Measurements from ENCODE around the gene MARK2.

Gene MARK2

DNA sequence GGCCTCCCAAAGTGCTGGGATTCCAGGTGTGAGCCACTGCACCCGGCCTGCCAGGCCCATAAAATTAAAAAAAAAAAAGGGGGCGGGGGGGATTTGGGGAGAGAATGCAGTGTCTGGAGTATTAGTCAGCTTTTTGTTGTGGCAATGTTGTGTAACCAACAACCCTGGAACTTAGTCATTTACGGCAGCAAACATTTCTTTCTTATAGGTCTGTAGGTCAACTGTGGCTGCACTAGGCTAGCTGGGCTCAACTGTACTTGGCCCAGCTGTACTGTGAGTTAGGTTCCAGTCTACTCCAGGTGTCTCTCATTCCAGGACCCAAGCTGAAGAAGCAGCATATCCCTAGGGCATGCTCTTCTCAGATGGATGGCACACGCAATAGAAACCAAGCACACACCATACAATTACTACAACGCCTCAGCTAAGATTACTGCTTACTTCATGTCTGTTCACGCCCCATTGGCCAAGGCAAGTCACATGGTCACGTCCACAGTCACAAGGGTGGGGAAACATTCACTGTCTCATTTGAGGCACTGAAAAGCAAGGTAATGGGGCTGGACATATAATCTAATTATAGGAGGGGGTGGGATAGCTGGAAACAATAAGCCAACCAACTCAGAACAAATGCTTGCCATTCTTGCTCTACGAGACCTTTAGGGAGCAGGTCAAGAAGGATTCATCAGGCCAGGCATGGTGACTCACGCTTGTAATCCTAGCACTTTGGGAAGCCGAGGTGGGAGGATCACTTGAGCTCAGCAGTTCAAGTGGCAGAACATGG is 36.1 kb upstream of the MARK2 start:
- TF ChIP-seq TEAD4 (IDR thresholded peaks at IDR 0.05), result peak; percentile 42; the same call in 1 of the 2 replicates
- TF ChIP-seq TAF1 (IDR thresholded peaks at IDR 0.05; ENCODE audit: low read depth), result no peak
- no peak for TF ChIP-seq EP300 (IDR thresholded peaks at IDR 0.05; ENCODE audit: borderline replicate concordance)
- TF ChIP-seq, protein P1, sequence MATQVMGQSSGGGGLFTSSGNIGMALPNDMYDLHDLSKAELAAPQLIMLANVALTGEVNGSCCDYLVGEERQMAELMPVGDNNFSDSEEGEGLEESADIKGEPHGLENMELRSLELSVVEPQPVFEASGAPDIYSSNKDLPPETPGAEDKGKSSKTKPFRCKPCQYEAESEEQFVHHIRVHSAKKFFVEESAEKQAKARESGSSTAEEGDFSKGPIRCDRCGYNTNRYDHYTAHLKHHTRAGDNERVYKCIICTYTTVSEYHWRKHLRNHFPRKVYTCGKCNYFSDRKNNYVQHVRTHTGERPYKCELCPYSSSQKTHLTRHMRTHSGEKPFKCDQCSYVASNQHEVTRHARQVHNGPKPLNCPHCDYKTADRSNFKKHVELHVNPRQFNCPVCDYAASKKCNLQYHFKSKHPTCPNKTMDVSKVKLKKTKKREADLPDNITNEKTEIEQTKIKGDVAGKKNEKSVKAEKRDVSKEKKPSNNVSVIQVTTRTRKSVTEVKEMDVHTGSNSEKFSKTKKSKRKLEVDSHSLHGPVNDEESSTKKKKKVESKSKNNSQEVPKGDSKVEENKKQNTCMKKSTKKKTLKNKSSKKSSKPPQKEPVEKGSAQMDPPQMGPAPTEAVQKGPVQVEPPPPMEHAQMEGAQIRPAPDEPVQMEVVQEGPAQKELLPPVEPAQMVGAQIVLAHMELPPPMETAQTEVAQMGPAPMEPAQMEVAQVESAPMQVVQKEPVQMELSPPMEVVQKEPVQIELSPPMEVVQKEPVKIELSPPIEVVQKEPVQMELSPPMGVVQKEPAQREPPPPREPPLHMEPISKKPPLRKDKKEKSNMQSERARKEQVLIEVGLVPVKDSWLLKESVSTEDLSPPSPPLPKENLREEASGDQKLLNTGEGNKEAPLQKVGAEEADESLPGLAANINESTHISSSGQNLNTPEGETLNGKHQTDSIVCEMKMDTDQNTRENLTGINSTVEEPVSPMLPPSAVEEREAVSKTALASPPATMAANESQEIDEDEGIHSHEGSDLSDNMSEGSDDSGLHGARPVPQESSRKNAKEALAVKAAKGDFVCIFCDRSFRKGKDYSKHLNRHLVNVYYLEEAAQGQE (IDR thresholded peaks at IDR 0.05; ENCODE audit: low read depth), result no peak
- TF ChIP-seq FOXM1 (IDR thresholded peaks at IDR 0.05; ENCODE audit: borderline replicate concordance, low read depth), result no peak
- TF ChIP-seq, protein P2, sequence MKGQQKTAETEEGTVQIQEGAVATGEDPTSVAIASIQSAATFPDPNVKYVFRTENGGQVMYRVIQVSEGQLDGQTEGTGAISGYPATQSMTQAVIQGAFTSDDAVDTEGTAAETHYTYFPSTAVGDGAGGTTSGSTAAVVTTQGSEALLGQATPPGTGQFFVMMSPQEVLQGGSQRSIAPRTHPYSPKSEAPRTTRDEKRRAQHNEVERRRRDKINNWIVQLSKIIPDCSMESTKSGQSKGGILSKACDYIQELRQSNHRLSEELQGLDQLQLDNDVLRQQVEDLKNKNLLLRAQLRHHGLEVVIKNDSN (IDR thresholded peaks at IDR 0.05), result peak; percentile 93
- TF ChIP-seq, protein P3, sequence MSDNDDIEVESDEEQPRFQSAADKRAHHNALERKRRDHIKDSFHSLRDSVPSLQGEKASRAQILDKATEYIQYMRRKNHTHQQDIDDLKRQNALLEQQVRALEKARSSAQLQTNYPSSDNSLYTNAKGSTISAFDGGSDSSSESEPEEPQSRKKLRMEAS (IDR thresholded peaks at IDR 0.05), result peak; percentile 77
- no peak for TF ChIP-seq TCF12 (IDR thresholded peaks at IDR 0.05; ENCODE audit: low read depth)

GRCh38 chr11:63804259-63804658 is 34.7 kb upstream of the MARK2 start:
- TF ChIP-seq, protein P2 (IDR thresholded peaks at IDR 0.05), result peak; percentile 42; the same call in 1 of the 2 replicates
- no peak for TF ChIP-seq NFIC (IDR thresholded peaks at IDR 0.05)
- no peak for TF ChIP-seq TEAD4 (IDR thresholded peaks at IDR 0.05)
- TF ChIP-seq, protein P3 (IDR thresholded peaks at IDR 0.05), result peak; percentile 77
- TF ChIP-seq FOXM1 (IDR thresholded peaks at IDR 0.05; ENCODE audit: borderline replicate concordance, low read depth), result no peak

DNA sequence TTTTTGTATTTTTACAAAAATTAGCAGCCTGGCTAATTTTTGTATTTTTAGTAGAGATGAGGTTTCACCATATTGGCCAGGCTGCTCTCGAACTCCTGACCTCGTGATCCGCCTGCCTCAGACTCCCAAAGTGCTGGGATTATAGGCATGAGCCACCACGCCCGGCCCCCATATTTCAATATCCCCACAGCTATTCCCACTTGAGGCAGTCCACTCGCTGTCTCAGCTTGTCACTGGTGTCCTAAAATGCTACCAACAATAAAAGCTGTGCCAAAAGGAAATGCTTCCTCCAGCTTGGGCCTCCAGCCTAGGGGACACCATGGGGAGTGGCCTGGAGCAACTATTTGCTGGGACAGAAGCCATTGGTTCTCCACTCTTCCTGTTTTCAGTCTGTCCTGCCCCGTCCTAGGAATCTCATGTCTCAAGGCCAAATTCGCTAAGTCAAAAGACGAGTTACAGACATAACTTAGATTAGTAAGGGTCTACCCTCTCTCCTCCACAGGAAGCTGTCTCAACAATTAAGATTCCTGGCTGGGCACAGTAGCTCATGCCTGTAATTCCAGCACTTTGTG is 33.0 kb upstream of the MARK2 start:
- TF ChIP-seq EP300 (IDR thresholded peaks at IDR 0.05; ENCODE audit: borderline replicate concordance) (no peak), EGR1 (IDR thresholded peaks at IDR 0.05) (no peak), FOXM1 (IDR thresholded peaks at IDR 0.05; ENCODE audit: borderline replicate concordance, low read depth) (no peak), RAD21 (IDR thresholded peaks at IDR 0.05; ENCODE audit: low read depth) (no peak), CEBPB (IDR thresholded peaks at IDR 0.05) (no peak)
- TF ChIP-seq, protein P2 (IDR thresholded peaks at IDR 0.05), result no peak

GRCh38 chr11:63811522-63811921 is 27.4 kb upstream of the MARK2 start:
- TF ChIP-seq NFIC (IDR thresholded peaks at IDR 0.05) (no peak), TAF1 (IDR thresholded peaks at IDR 0.05; ENCODE audit: low read depth) (no peak), EP300 (IDR thresholded peaks at IDR 0.05; ENCODE audit: borderline replicate concordance) (no peak), FOXM1 (IDR thresholded peaks at IDR 0.05; ENCODE audit: borderline replicate concordance, low read depth) (no peak)

- TF ChIP-seq RAD21 (IDR thresholded peaks at IDR 0.05; ENCODE audit: low read depth) (no peak), TCF12 (IDR thresholded peaks at IDR 0.05; ENCODE audit: low read depth) (peak; percentile 21; the same call in 1 of the 2 replicates), TEAD4 (IDR thresholded peaks at IDR 0.05) (no peak), EGR1 (IDR thresholded peaks at IDR 0.05) (no peak), TAF1 (IDR thresholded peaks at IDR 0.05; ENCODE audit: low read depth) (no peak)
- TF ChIP-seq, protein P2 (IDR thresholded peaks at IDR 0.05), result peak; percentile 33
- TF ChIP-seq, protein P3 (IDR thresholded peaks at IDR 0.05), result peak; percentile 53
Observed at GRCh38 chr11:63813035-63813562, 25.8 kb upstream of the MARK2 start, which contains the start of gene SPINDOC. TSS of gene SPINDOC (plus strand) at chr11:63813456. CDS start at chr11:63813687, 231 bp downstream.

DNA sequence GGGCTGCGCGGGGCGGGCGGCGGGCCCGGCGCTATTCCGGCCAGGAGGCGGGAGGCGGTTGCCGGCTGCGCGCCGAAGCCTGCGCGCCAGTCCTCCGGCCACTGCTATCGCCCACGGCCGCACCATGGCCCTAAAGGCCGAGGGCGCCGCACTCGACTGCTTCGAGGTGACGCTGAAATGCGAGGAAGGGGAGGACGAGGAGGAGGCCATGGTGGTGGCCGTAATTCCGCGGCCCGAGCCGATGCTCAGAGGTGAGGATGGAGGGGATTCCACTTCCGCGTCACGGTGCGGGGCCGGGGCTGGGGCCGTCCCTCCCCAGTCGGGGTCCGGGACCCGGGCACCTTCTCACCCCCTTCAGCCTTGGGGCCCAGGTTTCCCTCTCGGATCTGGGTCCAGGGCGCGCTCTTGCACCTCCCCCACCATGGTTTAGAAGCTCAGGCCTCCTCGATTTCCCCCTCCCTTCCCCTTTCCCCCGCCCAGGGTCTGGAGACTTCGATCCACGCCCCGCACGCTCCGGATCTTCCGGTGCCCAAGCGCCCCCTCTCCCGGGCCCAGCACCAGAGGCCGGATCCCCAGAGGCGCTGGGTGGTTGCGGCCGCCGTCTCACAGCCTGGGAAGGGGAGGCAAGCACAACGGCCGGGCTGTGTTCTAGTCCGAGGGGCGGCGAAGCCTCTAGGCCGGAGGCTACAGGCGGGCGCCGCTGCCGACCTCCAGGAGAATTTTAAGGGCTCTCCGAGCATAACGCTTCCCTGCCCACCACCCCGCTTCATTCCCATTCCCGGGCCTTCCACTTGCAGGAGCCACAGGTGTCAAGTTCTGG is 25.1 kb upstream of the MARK2 start:
- no peak for TF ChIP-seq CEBPB (IDR thresholded peaks at IDR 0.05)
- no peak for TF ChIP-seq NFIC (IDR thresholded peaks at IDR 0.05)
- TF ChIP-seq, protein P3 (IDR thresholded peaks at IDR 0.05), result peak; percentile 24; the same call in 1 of the 2 replicates
- TF ChIP-seq EGR1 (IDR thresholded peaks at IDR 0.05), result no peak

All from Ishikawa (cell line).